Colonic mucosa (tissue), 4 donors: Measurements from ENCODE around the gene C8G. TPM values are rescaled to one million over a fixed set of nuclear protein-coding genes. Genes with fewer than 3 reads are reported as not detected.

Experiments used
- DNase-seq: peaks from one replicate; pipeline ENCODE4 v3.0.0-alpha.2; 2020
- H3K27ac ChIP-seq: fragments of 200-600 bp; one replicate; pipeline ENCODE4 v1.8.0; 2021
- H3K27me3 ChIP-seq: fragments of 200-600 bp; one replicate; pipeline ENCODE4 v1.8.0; 2021
- H3K36me3 ChIP-seq: fragments of 200-600 bp; one replicate; pipeline ENCODE4 v1.8.0; 2021
- H3K4me1 ChIP-seq: fragments of 200-600 bp; one replicate; pipeline ENCODE4 v1.8.0; 2021; ENCODE audit warnings: mild to moderate bottlenecking
- H3K4me3 ChIP-seq: fragments of 200-600 bp; one replicate; pipeline ENCODE4 v1.8.0; 2021
- H3K9ac ChIP-seq, 2 donors: one replicate each; pipeline ENCODE4 v1.7.0; 2013; ENCODE audit warnings: control low read depth in 2 of 2, low read depth in 2 of 2, low read length in 2 of 2
- H3K9me3 ChIP-seq: fragments of 200-600 bp; one replicate; pipeline ENCODE4 v1.8.0; 2021
- CTCF ChIP-seq: fragments of 200-600 bp; IDR thresholded peaks from one replicate; pipeline ENCODE4 v1.8.0; 2022; ENCODE audit warnings: antibody characterized with exemption, mild to moderate bottlenecking
- intact Hi-C: fragments of 100-400 bp; cut with DNase I; formaldehyde crosslinking; loops from one replicate; pipeline ENCODE4 v1.14.1; 2022
- total RNA-seq, 2 donors: library from RNA; stranded (reverse); fragmentation: NEBNext Ultra II Directional in 1 of 2; extraction: Animal tissue kit (Norgen Biotek cat#: 25700) in 1 of 2; gene quantifications; one replicate each; pipeline ENCODE4 v1.2.1, GENCODE V29; 2021
- donor health status: healthy.
- donor health status: DM: no; HTN: no; CAD: no.
- donor health status: DM: no; HTN: no; CAD: no.

The C8G gene
- total RNA-seq, 2 donors from 2014 or later: 5.3 to 11.9 TPM

GRCh38 chr9:136907011-136907914 lies 37.8 kb upstream of the C8G start:
- Histone ChIP-seq H3K27me3 (no peaks in the 10 kb centered on the region), H3K36me3 (peaks cover 10% of the 10 kb centered on the region), H3K9me3 (no peaks in the 10 kb centered on the region), H3K9ac (no peak overlapping the region), H3K4me1 (peaks cover 8% of the 10 kb centered on the region), H3K4me3 (no peak overlapping the region), H3K27ac (no peak overlapping the region)
- intact Hi-C loops: no loop called here
- TF ChIP-seq CTCF: no peak
- DNase-seq: no peak

GRCh38 chr9:136910197-136910900 lies 34.7 kb upstream of the C8G start:
- no peak for TF ChIP-seq CTCF
- no peak overlapping the region for H3K4me3 ChIP-seq
- no peak overlapping the region for H3K27ac ChIP-seq
- intact Hi-C loops: no loop called here
- no peak overlapping the region for H3K9ac ChIP-seq
- no peaks in the 10 kb centered on the region for H3K9me3 ChIP-seq
- DNase-seq: no peak
- H3K27me3 ChIP-seq: no peaks in the 10 kb centered on the region
- H3K36me3 ChIP-seq: peaks cover 10% of the 10 kb centered on the region
- H3K4me1 ChIP-seq: no peaks in the 10 kb centered on the region

GRCh38 chr9:136910901-136911245 lies 34.2 kb upstream of the C8G start:
- Histone ChIP-seq H3K36me3 (peaks cover 10% of the 10 kb centered on the region), H3K9me3 (no peaks in the 10 kb centered on the region), H3K9ac (no peak overlapping the region), H3K27ac (no peak overlapping the region), H3K27me3 (no peaks in the 10 kb centered on the region), H3K4me1 (no peaks in the 10 kb centered on the region), H3K4me3 (no peak overlapping the region)
- no peak for DNase-seq
- no peak for TF ChIP-seq CTCF
- intact Hi-C loops: no loop called here

GRCh38 chr9:136913701-136914438 lies 31.2 kb upstream of the C8G start:
- Histone ChIP-seq H3K27ac (no peak overlapping the region), H3K27me3 (no peaks in the 10 kb centered on the region), H3K4me1 (no peaks in the 10 kb centered on the region), H3K9ac (no peak overlapping the region), H3K4me3 (no peak overlapping the region), H3K9me3 (no peaks in the 10 kb centered on the region), H3K36me3 (peaks cover 7% of the 10 kb centered on the region)
- intact Hi-C loops: no loop called here
- no peak for TF ChIP-seq CTCF
- no peak for DNase-seq

GRCh38 chr9:136915632-136916329 lies 29.3 kb upstream of the C8G start:
- Histone ChIP-seq H3K9me3 (no peaks in the 10 kb centered on the region), H3K27ac (no peak overlapping the region), H3K27me3 (no peaks in the 10 kb centered on the region), H3K36me3 (peaks cover 17% of the 10 kb centered on the region), H3K4me1 (no peaks in the 10 kb centered on the region), H3K9ac (no peak overlapping the region), H3K4me3 (no peak overlapping the region)
- no peak for TF ChIP-seq CTCF
- intact Hi-C loops: no loop called here
- DNase-seq: no peak
